COLO668 (cell line): ENCODE measurements around the gene ERGIC2.
"Not testable (repeated sequence)": the region's sequence is repeated elsewhere in the genome, so short reads cannot be mapped to it uniquely, and the experiment has no call there.

ENCODE experiments used
- DNase-seq: peaks from one replicate; lab custom pipeline; 2025; ENCODE audit not compliant: unreplicated experiment; lab: John Stamatoyannopoulos, UW

ERGIC2 gene, protein sequence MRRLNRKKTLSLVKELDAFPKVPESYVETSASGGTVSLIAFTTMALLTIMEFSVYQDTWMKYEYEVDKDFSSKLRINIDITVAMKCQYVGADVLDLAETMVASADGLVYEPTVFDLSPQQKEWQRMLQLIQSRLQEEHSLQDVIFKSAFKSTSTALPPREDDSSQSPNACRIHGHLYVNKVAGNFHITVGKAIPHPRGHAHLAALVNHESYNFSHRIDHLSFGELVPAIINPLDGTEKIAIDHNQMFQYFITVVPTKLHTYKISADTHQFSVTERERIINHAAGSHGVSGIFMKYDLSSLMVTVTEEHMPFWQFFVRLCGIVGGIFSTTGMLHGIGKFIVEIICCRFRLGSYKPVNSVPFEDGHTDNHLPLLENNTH

DNA sequence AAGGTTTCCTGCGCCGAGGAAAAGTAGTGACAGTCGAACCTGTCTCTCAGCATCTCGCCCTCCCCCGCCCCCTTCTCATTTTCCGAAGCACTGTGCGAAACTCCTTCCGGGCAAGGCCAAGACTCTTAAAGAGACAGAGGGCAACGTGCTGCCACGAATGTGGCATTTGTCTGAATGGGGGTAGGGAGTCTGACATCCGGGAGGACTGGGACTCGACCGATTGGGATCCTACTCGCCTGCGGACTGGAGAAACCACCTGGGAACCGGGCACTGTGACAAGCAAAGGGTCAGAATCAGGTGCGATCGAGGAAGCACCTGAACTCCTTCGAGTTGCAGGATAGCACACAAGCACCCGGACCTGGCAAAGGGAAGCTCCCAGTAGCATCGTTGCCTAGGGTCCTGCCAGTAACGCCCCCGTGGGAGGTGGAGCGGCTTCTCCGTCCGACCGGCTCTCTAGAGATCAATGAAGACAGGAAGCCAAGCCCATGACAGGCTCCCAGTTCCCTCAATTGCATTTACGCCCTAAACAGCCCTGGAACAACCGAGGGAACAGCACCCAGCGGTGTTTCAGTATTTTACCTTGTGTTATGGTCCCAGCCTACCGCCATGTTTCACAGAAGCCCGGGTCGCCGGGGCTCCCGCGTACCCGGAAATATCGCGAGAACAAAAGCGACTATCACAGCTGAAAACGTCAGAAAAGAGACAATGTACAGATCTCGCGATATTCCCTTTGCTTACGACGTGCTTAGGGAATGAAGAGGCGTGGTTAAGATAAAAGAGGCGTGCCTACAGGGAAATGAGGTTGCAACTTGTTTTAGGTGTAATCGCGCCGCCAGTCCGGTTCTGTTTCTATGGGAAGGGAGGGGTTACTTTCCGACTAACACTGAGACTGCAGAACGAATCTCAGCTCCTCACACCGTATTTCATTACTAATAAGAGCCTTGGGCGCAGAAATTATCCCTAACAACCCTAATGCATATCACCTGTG, at the start of gene ERGIC2:
TSS of gene ERGIC2 (minus strand) at position 637 of the 988 bp plus-strand sequence. CDS start 9,539 bp downstream, outside the sequence.
- DNase-seq = peak; percentile 86

DNA sequence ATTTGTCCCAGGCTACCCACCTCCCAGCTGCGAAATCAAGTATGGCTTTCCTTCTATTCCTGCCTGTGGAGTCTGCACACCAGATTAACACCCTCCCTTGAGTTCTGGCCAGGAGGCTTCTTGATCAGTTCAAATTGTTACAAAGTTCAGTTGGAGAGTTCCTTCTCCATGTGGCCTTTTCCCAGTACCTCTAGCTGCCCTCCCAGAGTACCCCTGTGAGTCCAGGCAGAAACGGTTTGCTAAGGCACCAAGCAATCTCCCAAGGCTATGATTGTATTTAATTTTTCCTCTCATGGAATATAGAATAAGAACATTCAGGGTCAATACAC, 49.7 kb upstream of the ERGIC2 start:
- DNase-seq = no peak

DNA sequence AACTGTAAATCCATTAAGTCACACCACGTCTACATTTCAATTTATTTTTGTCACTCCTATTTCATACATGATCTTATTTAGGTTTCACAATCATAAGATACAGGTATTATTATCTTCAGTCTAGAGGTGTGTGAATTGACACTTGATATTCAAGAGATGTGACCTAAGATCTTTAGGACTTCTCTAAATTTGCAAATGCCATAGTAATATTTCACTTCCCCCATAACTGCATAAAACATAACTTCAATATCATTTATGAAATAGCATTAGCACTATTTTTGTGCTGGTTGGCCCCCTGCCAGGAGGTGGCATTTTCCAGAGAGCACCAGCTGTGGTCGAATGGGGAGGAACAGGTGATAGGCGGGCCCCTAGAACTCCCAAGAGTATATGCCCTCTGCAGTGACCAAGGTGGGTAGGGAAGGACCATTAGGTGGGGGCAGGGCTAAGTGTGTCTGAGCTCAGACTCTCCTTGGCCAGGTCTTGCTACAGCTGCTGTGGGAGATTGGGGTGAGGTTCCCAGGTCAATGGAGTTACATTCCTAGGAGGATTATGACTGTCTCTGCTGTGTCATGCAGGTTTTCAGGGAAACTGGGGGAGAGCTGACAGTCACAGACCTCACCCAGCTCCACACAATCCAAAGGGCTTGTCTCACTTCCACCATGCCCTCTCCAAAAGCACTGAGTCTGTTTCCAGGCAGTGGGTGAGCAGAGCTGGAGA, 49.2 kb upstream of the ERGIC2 start:
- DNase-seq = no peak

DNA sequence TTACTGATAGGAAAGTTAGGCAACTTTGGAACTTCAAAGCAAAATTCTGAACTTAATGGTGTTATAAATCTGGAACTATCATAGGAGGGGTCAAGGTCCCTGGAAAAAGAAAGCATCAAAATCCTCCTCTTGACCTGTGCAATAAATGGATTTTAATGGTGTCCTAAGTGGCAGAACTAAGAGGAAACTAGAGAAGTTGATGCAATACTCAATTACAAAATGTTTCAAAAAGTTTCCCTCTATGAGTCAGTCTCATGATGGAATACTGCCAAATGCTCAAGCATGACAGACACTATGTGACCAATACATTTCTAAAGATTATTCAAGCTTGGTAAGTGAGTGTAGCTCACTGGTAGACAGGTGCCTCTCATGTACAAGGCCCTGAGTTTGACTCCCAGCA, 47.7 kb upstream of the ERGIC2 start:
- no peak for DNase-seq

DNA sequence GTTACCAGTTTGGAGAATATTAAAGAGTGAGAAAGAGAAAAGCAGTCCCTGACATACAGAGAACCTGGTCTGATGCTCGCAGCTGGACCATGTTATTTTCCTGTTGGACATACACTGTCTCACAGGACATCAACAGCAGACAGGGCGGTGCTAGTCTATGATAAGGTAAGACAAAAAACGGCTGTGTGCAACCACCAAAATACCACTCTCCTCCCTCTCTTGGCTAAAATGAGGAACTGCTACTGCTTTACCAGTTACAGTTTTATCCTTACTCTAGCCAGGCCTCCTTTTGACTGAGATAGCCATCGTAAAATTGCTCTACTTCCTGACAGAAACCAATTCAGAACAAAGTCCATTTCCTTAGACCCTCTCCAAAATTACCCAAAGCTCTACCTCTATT, 47.0 kb upstream of the ERGIC2 start:
- no peak for DNase-seq

DNA sequence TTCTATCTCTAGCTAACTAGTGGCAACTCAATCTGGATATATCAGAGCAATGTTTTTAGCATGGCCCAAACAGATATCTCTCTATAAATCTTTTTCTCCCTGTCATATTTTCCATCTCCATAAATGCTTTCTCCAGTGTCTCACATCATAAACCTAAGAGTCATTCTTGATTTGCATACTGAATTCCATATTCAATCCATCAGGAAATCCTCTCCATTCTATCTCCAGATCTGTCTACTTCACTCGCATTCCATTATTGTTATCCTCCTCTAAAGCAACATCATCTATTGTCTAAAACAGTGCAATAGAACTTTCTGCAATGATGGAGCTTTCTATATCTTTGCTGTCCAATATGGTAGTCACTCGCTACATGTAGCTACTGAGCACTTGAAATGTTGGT, 45.5 kb upstream of the ERGIC2 start:
- no peak for DNase-seq

DNA sequence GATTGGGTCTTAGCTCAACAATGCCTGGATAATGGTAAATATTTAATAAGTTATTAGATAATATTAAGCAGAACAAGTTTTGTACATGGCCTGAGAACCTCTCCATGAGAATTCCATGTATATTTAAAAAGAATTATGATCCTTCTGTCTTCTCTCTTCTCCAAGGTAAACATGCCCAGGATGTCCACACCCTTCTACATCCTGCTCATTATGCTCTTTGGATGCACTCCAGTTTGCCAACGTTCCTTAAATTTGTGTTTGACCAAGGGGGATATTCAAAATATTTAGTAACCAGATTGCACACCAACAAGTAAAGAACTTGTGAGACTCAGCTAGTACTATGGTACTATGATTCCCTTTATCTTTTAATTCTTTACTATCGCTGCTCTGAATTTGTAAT, 44.8 kb upstream of the ERGIC2 start:
- no peak for DNase-seq

DNA sequence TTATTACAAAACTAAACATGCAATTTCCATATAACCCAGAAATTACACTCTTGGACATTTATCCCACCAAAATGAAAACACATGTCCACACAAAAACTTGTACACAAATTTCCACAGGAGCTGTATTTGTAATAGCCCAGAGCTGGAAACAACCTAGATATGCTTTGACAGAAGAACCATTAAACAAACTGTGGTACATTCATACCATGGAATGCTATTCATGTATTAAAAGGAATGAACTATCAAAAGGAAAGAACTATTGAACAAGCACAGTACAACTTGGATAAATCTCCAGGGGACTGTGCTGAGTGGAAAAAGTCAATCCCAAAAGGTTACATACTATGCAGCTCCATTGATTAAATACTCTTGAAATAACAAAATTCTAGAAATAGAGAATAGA, 35.8 kb upstream of the ERGIC2 start:
- no peak for DNase-seq

DNA sequence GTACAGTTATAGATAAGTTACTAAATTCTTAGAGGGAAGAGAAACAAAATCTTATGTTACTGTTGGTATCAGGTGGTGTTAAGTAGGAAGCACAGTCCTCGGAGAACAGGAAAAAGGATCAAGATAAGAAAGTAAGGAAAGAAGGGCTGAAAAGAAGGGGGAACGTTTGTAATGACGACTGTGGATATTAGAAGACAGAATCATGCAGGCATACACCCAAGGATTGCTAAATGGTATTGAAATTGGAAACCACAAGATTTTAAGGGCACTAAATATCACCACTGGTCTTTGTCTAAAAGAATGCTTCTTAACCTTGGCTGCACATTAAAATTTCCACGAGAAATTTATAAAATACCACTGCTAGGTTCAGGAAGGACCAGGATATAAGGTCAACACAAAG, 34.1 kb upstream of the ERGIC2 start:
- no peak for DNase-seq

DNA sequence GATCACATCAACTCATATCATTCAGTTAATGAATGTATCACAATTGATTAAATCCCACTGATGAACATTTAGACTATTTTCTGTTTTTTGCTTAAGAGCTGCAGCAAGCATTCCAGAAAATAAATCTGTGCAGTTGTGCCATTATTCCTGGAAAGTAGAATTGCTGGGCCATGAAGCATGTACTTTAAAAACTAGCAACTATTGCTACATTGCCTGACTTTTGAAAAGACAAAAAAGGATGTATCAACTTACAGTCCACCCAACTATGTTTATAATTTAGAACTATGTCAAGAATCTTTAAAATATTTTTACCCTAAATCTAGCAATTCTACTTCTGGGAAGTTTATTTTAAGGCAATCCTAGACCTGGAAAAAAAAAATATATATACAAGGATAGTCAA, 33.4 kb upstream of the ERGIC2 start:
- DNase-seq = no peak

DNA sequence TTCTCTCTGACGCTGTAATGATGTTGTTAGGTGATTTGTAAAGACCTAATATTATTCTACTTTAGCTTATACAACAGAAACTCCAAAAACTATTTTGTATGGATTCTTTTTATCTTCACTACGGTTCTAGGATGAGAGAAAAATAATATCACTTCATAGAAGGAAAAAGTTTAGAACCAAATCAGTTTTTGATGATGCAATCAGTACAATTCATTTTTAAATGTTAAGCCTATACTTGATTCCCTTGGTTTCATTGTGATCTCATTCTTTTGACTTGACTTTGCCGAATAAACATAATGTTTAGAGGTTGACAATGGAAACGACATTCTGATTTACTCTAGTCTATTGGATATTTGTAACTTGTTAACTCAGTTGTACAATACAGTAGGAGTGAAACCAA, 24.6 kb upstream of the ERGIC2 start:
- no peak for DNase-seq

DNA sequence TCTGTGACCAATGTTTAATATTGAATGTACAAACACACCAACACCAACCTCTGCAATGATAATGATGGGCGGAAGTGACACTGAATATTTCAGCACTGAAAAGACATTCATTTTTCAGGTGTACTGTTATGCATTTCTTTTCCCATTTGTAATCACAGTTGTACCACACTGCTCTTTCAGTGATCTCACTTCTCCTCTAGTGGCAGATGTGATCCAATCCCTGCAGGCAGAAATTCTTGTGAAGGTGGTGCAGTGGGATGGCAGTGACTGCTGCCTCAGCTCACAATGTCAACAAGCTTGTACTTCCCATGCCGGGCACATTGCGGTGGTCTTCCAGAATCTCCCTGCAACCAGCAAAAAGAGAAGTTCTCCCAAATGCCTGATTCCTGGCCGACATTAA, 23.0 kb upstream of the ERGIC2 start:
- DNase-seq = no peak

DNA sequence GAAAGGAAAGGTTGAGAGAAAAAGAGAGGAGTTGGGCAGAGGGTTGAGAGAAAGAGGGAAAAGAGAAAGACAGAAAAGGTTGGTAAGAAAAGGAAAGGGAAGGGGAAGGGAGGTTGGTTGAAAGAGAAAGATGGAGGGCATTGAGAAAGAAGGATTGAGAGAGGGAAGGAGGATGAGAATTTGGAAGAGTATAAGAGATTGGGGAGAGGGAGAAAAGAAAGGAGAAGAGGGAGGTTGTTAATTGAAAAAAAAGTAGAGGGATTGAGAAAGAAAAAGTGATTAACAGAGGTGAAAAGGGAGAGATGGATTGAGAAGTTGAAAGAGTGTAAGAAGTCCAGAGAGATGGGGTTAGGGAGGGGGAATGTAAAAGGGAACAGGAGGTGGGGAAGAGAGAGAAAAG, 21.5 kb upstream of the ERGIC2 start:
- DNase-seq = no peak

DNA sequence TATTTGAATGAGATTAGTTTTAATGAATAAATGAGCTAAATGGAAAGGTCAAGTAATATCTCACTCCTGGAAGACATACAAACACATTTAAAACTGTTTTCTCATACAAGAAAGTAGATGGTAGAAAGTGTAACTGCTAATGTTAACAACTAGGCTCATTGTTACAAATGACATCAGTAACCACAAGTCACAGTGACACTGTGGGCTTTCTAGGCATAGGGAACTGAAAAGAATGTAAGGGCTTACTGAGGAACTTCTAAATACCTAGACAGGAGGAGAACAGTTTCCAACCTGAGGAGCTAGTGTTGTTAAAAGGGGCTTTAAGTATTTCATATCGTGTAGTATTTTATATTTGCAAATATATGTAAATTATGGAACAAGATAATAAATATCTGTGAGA, 17.5 kb upstream of the ERGIC2 start:
- DNase-seq = no peak

DNA sequence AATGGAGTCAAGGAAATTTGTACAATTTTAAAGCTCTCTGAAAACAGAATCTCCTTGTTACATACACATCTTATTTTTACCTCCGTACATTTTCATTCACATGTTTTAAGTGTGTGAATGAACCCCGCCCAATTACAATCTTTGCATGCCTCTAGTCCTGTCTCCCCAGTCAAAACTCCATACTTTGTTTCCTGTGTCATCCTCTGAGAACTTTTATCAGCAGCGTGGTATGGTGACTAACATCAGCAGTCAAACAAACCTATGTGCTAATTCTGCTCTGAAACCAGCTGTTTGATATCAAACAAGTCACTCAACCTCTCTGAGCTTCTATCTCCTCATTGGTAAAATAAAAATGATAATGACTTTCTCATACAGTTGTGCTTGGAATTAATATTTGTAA, 15.8 kb upstream of the ERGIC2 start:
- no peak for DNase-seq

DNA sequence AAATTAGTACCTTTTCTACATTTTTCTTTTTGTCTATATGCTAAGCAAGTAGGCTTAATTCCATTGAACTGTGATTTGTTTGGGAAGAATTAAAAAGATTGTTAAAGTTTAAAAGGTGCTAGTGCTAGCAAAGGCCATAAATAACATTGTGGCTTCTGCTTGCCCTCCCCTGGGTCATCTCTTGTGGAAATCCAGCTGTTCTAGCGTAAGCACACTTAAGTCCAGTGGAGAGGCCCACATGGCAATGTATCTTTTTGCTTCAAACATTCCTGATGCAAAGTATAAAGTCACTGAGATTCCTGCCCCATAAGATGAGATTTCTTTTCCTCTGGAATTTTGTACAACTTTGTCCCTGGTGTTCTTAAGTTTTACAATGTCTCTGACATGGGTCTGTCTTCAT, 14.4 kb upstream of the ERGIC2 start:
- DNase-seq = no peak

DNA sequence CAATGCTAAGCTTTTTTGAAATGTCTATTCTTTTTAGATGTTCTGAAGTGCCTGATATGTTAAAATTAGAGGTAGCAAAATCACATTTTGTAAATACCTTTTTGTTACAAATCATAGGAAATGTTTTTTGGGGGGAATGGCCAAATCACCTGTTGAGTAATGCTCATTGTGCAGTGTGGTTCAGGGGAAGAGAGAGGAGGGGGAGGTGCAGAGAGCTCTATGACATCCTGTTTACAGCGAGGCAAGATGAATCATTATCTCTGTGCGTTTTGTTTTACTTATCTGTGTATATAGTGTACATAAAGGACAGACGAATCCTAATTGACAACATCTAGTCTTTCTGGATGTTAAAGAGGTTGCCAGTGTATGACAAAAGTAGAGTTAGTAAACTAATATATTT, 9.4 kb upstream of the ERGIC2 start:
- DNase-seq = not testable (repeated sequence)

DNA sequence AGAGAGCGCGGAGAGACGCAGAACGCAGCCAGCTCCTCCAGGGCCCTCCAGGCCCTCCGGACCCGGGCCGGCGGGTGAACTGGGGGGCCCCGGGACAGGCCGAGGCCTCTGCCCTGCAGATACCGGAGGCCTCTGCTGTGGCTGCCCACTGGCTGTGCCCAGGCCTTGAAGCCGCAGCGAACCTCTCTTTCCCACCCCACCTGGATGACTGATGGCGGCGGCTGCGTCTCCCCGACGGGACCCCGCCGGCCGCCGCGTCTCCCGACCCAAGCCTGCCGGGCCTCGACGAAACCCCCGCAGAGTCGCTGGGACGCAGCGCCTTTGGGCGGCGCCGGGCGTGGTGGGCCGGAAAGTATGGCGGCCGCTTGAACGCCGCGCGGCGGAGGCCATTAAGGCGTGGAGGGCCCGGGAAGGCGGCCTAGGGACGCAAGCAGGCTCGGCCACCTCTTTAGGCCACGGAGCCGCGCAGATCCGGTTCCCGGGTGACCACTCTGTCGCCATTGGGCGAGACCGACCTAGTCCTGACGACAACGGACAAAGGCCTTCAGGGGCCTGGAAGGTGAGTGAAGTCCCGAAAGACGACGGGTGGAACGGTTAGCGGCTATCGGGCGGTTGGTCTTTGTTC, 8.4 kb upstream of the ERGIC2 start:
- no peak for DNase-seq

DNA sequence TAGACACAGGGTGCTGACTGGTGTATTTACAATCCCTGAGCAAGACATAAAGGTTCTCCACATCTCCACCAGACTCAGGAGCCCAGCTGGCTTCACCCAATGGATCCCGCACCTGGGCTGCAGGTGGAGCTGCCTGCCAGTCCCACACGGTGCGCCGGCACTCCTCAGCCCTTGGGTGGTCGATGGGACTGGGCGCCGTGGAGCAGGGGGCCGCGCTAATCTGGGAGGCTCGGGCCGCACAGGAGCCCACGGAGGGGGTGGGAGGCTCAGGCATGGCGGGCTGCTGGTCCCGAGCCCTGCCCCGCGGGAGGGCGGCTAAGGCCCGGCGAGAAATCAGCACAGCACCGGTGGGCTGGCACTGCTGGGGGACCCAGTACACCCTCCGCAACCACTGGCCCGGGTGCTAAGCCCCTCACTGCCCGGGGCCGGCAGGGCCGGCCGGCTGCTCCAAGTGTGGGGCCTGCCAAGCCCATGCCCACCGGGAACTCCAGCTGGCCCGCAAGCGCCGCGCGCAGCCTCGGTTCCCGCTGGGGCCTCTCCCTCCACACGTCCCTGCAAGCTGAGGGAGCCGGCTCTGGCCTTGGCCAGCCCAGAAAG, 5.2 kb upstream of the ERGIC2 start:
- DNase-seq = not testable (repeated sequence)

DNA sequence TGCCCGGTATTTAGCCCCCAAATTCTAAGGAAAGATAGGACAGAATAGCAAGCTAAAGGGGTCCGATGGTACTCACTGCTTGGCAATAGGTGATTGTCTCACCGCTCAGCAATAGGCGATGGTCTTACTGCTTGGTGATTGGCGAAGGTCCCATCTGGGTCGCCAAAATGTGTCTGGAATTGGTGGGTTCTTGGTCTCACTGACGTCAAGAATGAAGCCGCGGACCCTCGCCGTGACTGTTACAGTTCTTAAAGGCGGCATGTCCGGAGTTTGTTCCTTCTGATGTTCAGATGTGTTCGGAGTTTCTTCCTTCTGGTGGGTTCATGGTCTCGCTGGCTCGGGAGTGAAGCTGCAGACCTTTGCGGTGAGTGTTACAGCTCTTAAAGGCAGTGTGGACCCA, 4.2 kb upstream of the ERGIC2 start:
- not testable (repeated sequence) for DNase-seq

DNA sequence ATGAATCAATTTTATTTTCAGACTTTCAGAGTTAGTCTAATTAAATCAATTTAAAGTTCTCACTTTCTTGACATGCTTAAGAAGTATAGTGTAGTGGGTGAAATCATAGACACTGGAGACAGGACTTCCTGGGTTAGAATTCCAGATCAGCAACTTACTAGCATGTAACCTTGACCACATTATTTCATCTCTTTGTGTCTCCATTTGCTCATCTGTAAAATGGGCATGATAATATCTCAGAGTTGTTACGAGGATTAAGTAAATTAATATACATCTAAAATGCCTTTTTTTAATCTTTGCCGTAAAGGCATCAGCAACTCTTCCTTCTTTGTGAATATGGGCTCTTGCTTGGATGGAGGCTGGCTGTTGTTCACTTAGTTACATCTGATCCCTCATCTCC, 1.3 kb upstream of the ERGIC2 start:
- DNase-seq = no peak
